GM18907 (cell line): ENCODE results near the gene FBLIM1.

Experiments used
- ATAC-seq: cut with Tn5 transposase; IDR thresholded peaks from one replicate; pipeline ENCODE4 v1.9.1; 2021; ENCODE audit warnings: mild to moderate bottlenecking, moderate library complexity; ENCODE audit not compliant: unreplicated experiment

Gene FBLIM1, protein sequence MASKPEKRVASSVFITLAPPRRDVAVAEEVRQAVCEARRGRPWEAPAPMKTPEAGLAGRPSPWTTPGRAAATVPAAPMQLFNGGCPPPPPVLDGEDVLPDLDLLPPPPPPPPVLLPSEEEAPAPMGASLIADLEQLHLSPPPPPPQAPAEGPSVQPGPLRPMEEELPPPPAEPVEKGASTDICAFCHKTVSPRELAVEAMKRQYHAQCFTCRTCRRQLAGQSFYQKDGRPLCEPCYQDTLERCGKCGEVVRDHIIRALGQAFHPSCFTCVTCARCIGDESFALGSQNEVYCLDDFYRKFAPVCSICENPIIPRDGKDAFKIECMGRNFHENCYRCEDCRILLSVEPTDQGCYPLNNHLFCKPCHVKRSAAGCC

DNA sequence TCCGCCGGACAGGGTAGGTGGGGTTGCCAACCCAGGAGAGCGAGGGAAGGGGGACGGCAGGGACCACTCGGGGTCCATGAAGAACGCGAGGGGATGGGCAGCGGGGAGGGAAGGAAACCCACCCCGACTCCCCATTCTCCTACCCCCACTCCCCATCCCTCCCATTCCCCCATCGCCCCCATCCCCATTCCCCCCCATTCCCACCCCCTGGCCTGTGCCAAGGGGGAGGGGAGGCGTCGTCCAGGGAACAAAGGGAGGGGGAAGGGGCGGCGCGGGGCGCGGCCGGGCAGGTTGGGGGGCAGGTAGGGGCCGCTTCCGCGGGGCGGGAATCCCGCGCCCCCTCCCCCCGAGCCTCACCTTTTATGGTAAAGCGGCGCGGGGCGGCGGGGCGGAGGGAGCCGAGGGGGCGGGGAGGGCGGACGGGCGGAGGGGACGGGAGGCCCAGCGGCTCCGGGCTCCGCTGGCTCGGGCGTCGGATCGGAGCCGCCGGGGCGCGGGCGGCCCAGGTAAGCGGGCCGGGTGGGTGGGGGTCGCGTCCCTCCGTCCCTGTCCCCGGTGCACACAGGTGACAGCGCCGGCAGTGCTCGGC lies at the start of gene FBLIM1:
FBLIM1 (plus strand) TSS at position 453 of the 589 bp plus-strand sequence. CDS start 6,189 bp downstream, outside the sequence.
- no peak for ATAC-seq

DNA sequence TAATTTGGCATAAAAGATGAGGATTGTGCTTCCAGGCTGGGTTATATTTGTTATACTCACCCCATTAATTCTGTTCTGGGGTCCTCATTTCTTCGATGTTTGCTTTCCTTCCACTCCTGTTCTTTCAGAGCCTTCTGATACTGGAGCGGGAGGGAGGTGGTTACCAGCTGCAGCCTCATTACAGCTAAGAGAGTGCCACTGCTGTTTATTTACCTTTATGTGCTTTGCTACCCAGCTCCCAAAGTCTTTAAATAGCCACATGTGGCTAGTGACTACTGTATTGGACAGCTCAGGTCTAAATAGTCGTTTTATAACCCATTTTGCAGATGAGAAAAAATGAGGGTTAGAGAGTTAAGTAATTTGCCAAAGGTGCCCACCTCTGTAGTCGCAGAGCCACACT lies 49.4 kb upstream of the FBLIM1 start:
- no peak for ATAC-seq

DNA sequence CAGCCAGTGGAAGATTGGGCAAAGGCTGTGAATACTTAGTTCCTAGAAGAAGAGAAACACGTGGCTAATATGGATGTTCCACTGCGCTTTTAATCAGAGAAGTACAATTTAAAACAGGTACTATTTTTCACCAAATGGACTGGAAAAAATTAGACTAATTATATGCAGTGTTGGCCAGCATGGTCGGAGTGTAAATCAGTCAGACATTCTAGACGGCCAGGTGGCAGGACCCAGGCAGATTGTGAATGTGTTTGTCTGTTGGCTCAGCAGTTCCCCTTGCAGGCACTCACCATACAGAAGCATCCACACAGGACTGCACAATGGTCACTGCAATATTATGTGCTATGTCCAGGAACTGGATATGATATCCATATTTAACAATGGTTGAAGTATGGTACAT lies 46.4 kb upstream of the FBLIM1 start:
- ATAC-seq, result no peak

DNA sequence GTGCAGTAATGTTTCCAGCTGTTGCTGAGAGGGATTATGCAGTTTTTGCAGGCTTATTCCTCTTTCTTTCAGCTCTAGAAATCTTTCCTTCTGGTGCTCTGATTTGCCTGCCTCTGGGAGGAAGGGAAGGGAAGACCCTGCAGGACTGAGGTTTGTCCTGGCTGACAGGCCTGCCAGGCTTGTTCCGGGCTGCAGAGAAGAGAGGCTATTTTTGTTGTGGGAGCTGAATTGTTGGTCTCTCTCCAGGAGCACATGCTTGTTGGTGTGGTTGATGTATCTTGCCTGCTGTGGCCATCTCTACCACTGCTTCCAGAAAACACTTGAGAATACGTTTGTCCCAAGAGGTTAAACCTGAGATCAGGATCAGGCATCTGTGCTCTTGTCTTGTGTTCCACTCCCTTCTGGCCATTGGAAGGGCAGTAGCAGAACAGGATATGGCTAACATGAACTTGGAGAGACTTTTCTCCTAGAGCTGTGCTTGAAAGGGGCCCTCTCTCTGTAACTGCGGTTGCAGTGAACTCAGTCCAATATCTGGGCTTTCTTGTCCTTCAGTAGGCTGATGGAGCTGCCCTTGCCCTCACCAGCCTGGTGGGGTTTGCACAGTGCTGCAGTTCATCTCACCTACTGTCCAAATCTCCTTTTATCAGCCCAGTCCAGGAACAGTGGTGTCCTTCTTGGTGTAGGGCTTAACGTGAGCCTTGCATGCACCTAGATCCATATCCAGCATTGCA lies 44.0 kb upstream of the FBLIM1 start:
- ATAC-seq, result no peak

- no peak for ATAC-seq
Measured at GRCh38 chr1:15717418-15718125, 41.0 kb upstream of the FBLIM1 start.

- no peak for ATAC-seq
Measured at GRCh38 chr1:15718199-15718601, 40.4 kb upstream of the FBLIM1 start.

DNA sequence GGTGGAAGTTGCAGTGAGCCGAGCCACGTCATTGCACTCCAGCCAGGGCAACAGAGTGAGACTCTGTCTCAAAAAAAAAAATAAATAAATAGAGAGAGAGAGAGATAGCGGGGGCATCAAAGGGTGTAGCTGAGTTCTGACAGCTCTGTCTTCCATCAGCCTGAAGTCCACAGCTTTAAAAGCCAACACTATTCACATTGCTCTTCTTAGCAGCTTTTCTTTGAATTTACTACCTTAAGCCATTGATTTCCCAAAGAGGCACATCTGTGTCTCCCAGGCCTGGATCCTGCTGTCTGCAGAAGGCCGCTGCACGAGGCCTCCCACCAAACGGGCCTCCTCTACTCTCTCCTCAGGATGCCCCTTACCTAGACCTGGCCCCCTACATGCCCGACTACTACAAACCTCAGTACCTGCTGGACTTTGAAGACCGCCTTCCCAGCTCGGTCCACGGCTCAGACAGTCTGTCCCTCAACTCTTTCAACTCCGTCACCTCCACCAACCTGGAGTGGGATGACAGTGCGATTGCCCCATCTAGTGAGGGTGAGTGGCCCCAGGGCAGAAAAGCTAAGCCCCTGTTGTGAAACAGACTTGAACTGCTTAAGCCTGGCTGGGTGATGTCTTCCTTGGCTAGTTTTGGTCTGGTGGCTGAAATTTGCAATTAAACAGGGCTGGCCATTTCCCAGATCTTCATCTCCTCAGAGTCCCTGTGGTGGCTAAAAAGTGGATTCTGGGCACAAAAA lies 39.0 kb upstream of the FBLIM1 start:
- ATAC-seq, result no peak

GRCh38 chr1:15720861-15721260 lies 37.7 kb upstream of the FBLIM1 start:
- no peak for ATAC-seq

DNA sequence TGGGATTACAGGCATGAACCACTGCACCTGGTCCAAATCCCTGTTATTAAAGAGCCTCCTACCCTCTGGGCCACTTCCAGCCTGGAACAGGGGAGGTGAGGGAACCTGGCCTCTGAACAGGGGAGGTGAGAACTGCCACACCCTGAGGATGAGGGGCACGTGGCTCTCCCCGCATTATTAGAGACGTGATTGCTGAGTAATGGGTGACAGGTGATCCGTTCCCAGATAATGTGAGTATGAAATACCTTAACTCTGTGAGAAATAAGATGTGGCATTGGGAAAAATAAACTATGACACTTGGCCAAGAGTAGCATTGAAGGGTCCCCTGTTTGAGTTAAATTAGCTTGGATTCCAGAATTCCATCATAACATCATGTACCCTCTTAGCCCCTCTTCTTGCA lies 36.2 kb upstream of the FBLIM1 start:
- ATAC-seq, result no peak

- no peak for ATAC-seq
Measured at GRCh38 chr1:15722836-15723532, 35.6 kb upstream of the FBLIM1 start.

GRCh38 chr1:15723631-15724246 lies 34.9 kb upstream of the FBLIM1 start:
- no peak for ATAC-seq

GRCh38 chr1:15724949-15725880 lies 33.4 kb upstream of the FBLIM1 start:
- no peak for ATAC-seq

- ATAC-seq, result no peak
Measured at GRCh38 chr1:15726508-15726907, 32.1 kb upstream of the FBLIM1 start.

GRCh38 chr1:15727021-15727420 lies 31.6 kb upstream of the FBLIM1 start:
- ATAC-seq, result no peak

DNA sequence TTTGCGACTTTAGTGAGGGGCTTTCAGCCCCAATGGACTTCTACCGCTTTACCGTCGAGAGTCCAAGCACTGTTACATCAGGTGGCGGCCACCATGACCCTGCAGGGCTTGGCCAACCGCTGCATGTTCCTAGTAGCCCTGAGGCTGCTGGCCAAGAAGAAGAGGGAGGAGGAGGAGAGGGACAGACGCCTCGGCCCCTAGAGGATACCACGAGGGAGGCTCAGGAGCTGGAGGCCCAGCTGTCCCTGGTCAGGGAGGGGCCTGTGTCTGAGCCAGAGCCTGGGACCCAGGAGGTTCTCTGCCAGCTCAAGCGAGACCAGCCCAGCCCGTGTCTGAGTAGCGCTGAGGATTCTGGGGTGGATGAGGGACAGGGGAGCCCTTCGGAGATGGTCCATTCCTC lies 31.2 kb upstream of the FBLIM1 start:
- ATAC-seq, result no peak

- no peak for ATAC-seq
Measured at GRCh38 chr1:15727866-15728534, 30.6 kb upstream of the FBLIM1 start.

DNA sequence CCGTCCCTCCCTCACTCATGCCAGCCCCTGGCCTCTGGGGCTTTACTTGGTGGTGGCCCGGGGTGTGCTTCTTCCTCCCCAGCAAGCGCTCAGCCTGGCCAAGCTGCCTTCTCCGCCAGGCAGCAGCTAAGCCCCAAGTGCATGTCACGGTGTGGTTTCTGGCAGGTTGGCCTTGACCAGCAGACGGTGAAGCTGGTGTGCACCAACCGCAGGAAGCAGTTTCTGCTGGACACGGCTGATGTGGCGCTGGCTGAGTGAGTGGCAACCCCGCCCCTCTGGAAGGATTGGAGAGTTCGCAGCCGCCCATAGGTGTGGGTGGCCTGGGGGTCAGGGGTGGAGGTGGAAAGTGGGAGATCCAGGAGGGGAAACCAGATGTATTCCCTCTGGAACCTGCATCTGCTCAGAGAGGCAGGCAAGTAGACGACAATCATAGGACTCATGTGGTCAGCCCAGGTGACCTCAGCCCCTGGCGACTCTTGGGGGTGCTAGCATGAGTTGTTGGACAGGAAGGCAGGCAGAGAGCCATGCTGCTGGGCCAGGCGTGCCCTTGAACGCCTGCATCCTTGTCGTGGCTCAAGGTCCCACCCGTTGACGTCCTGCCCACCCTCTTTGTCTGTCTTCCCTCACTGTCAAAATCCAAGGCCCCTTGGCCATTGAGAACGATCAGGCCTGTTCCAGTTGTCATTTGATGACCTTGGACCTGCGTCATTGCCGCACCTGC lies 29.5 kb upstream of the FBLIM1 start:
- ATAC-seq, result no peak
